Right hindlimb (tissue), 1 donor: ENCODE data around the gene HSF2BP.
"Not testable (repeated sequence)": the region's sequence is repeated elsewhere in the genome, so short reads cannot be mapped to it uniquely, and the experiment has no call there.

Source experiments
- DNase-seq: peaks from one replicate; pipeline ENCODE4 v3.0.0-alpha.2; 2018

Gene HSF2BP

GRCh38 chr21:43616861-43617260 is 42.4 kb downstream of the HSF2BP start:
- not testable (repeated sequence) for DNase-seq

- DNase-seq = no peak
Observed at GRCh38 chr21:43614839-43615238, 44.4 kb downstream of the HSF2BP start.

GRCh38 chr21:43613755-43614638 is 45.3 kb downstream of the HSF2BP start:
- no peak for DNase-seq

- DNase-seq = peak; percentile 69
Observed at GRCh38 chr21:43611598-43612369, 47.5 kb downstream of the HSF2BP start.

DNA sequence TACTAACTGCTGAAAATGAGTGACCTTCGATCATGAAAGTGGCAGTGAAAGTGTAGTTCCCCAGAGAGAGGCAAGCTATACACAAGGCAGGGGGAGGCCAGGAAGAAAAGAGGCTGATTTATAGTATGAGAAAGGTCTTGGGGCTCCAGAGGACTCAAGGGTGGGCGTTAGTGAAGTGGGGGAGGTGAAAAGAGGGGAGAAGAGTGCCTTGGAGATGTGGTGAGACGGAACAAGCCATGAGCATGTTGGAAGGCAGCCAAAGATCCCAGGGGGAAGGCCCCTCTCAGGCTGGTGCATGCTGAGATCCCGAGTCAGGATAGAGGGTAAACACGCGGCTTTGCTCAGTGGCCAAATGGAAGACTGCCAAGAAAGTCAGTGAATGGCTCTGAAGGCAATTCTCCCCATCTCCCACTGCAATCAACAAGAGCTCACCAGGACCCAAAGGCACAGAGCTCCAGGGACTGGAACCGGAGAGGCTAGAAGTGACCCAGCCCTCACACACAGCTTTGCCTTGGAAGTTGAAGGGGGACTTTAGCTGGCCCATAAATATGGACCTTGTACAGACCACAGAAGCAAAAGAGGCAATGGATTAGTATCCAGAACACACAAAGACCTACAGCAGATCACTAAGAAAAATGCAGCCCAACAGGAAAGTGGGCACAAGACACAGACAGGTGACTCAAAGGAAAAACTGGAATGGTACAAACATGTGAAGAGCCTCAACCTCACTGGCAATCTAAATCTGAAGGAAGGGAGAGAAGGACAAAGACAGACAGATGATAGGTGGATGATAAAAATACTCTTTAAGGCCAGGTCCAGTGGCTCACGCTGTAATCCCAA is 49.6 kb downstream of the HSF2BP start:
- DNase-seq = peak; percentile 56

GRCh38 chr21:43608664-43609063 is 50.6 kb downstream of the HSF2BP start:
- DNase-seq = no peak

GRCh38 chr21:43608225-43608624 is 51.1 kb downstream of the HSF2BP start:
- no peak for DNase-seq

GRCh38 chr21:43605320-43606215 is 53.7 kb downstream of the HSF2BP start:
- DNase-seq = no peak

DNA sequence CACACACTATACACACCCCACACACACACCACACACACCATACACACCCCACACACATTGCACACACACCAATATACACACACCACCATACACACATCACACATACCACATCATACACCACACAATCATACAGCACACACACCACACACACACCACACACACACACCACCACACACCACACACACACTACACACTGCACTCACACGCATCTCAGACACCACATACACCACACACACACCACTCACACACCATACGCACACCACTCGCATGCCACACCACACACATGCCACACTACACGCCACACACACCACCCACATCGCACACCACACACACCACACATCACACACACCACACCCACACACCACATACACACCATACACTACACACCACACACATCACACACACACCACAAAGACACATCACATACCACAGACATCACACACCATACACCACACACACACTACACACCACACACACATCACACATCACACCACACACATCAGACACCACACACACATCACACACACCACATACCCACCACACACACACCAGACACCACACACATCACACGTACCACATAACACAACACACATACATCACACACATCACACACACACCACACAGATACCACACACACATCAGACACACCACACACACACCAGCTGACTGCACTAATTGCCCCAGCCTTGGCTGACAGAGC is 54.6 kb downstream of the HSF2BP start:
- no peak for DNase-seq

- DNase-seq = no peak
Observed at GRCh38 chr21:43603641-43604504, 55.4 kb downstream of the HSF2BP start.

DNA sequence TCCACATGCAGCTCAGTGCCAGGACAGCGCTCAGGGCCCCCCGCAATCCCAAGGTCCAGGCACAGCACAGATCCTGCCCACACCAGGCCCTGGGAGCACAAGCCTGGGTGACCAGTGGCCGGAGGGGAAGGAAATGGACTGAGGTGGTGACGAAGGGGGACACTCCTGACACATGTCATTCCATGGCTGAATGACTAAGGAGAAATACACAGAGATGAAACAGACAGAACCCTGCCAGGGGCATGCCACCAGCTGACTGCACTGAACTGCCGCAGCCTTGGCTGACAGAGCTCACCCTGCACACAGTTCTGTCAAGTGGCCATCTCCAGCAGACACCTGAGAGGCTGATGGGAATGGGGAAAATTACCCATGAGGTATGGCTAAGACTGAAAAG is 56.1 kb downstream of the HSF2BP start:
- DNase-seq = no peak

GRCh38 chr21:43602266-43603232 is 56.7 kb downstream of the HSF2BP start:
- DNase-seq = no peak

GRCh38 chr21:43600642-43601402 is 58.5 kb downstream of the HSF2BP start:
- no peak for DNase-seq

- DNase-seq = no peak
Observed at GRCh38 chr21:43599728-43600127, 59.6 kb downstream of the HSF2BP start.

GRCh38 chr21:43598416-43599120 is 60.7 kb downstream of the HSF2BP start:
- no peak for DNase-seq

- no peak for DNase-seq
Observed at GRCh38 chr21:43597540-43598250, 61.6 kb downstream of the HSF2BP start.

DNA sequence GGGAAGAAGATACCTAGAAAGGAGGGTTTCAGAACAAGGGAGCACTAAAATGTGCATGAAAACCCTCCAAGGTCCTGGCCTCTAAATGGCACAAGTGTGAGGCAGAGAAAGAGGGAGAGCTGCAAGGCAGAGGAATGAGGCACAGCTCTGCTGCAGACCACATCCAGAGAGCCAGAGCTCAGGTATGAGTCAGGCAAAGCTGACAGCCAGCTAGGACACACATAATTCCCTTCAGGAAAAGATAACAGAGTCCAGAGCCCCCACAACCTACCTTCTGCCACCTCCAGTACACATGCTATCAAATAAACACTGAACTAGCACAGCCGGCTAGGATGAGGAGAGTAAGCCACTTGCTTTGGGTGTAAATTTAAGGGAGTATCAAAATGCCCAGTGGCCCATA is 62.2 kb downstream of the HSF2BP start:
- no peak for DNase-seq
